Activated gamma-delta T cell treated with anti-CD3 and anti-CD28 coated beads, Interleukin-2, amount 50 U/mL, for 16 hours (primary cell): Measurements from ENCODE around the gene TRAPPC3L.

Experiments
- DNase-seq: peaks from one replicate; pipeline ENCODE4 v3.0.0-alpha.2; 2020; ENCODE audit warnings: low read depth

Gene TRAPPC3L

GRCh38 chr6:116545651-116546050 lies at the start of gene TRAPPC3L:
TSS of gene TRAPPC3L (minus strand) at chr6:116545684. CDS start at chr6:116545514, 170 bp downstream.
- no peak for DNase-seq

- DNase-seq, result no peak
These were observed 49.8 kb upstream of the TRAPPC3L start for GRCh38 chr6:116595247-116595646.

- DNase-seq, result no peak
These were observed 41.3 kb upstream of the TRAPPC3L start for GRCh38 chr6:116586738-116587137.

GRCh38 chr6:116586276-116586675 lies 40.8 kb upstream of the TRAPPC3L start:
- no peak for DNase-seq

- no peak for DNase-seq
These were observed 34.7 kb upstream of the TRAPPC3L start for GRCh38 chr6:116580198-116580597.

- DNase-seq, result no peak
These were observed 33.7 kb upstream of the TRAPPC3L start for GRCh38 chr6:116579143-116579542.

GRCh38 chr6:116578335-116578734 lies 32.9 kb upstream of the TRAPPC3L start:
- DNase-seq, result no peak

- no peak for DNase-seq
These were observed 32.0 kb upstream of the TRAPPC3L start for GRCh38 chr6:116577486-116577885.

GRCh38 chr6:116575227-116575626 lies 29.7 kb upstream of the TRAPPC3L start:
- DNase-seq, result no peak

- DNase-seq, result no peak
These were observed 26.7 kb upstream of the TRAPPC3L start for GRCh38 chr6:116572162-116572561.

GRCh38 chr6:116571683-116572000 lies 26.2 kb upstream of the TRAPPC3L start:
- no peak for DNase-seq

- DNase-seq, result peak; percentile 97
These were observed 25.6 kb upstream of the TRAPPC3L start, which contains the start of gene RWDD1 for GRCh38 chr6:116570856-116571682. TSS of gene RWDD1 (plus strand) at chr6:116571504. CDS start at chr6:116571583, 79 bp downstream.

- DNase-seq, result no peak
These were observed 23.6 kb upstream of the TRAPPC3L start for GRCh38 chr6:116568821-116569755.

- no peak for DNase-seq
These were observed 22.6 kb upstream of the TRAPPC3L start for GRCh38 chr6:116568111-116568510.

- no peak for DNase-seq
These were observed 19.7 kb upstream of the TRAPPC3L start for GRCh38 chr6:116564921-116565872.

- DNase-seq, result no peak
These were observed 18.8 kb upstream of the TRAPPC3L start for GRCh38 chr6:116564311-116564710.

- DNase-seq, result no peak
These were observed 18.3 kb upstream of the TRAPPC3L start for GRCh38 chr6:116563830-116564229.

- no peak for DNase-seq
These were observed 17.1 kb upstream of the TRAPPC3L start for GRCh38 chr6:116562614-116563013.

- DNase-seq, result no peak
These were observed 16.5 kb upstream of the TRAPPC3L start for GRCh38 chr6:116562019-116562403.

- DNase-seq, result peak; percentile 43
These were observed 16.0 kb upstream of the TRAPPC3L start for GRCh38 chr6:116561377-116562018.

- no peak for DNase-seq
These were observed 14.6 kb upstream of the TRAPPC3L start for GRCh38 chr6:116560130-116560529.
